Activated CD4-positive, alpha-beta memory T cell treated with anti-CD3 and anti-CD28 coated beads, Interleukin-2, amount 10 ng/mL, durations not matched to agents 7 days and 5 days (primary cell): Measurements from ENCODE around the gene HVCN1. TPM values are rescaled to one million over a fixed set of nuclear protein-coding genes. Genes with fewer than 3 reads are reported as not detected.

Experiments used
- total RNA-seq, 2 experiments: library from RNA; stranded (reverse); gene quantifications; one replicate each; pipeline ENCODE4 v1.2.3, GENCODE V29; 2021

The HVCN1 gene
- total RNA-seq, 2 experiments from 2014 or later = 11.6 to 12.9 TPM

Other genes starting within 250 kb of the HVCN1 start
- gene ARPC3, start 238.8 kb downstream of the HVCN1 start, total RNA-seq = 100 to 1,000 TPM; 460 to 466 TPM
- gene GPN3, start 220.9 kb downstream of the HVCN1 start, total RNA-seq = 10 to 100 TPM; 18.9 to 21.6 TPM
- gene FAM216A, start 220.3 kb downstream of the HVCN1 start, total RNA-seq = 10 to 100 TPM; 14.7 to 16.7 TPM
- 100 to 1,000 TPM; 129 to 137 TPM for gene VPS29, start 187.0 kb downstream of the HVCN1 start, total RNA-seq
- 1 to 10 TPM; 1.1 to 2.0 TPM for gene RAD9B, start 186.8 kb downstream of the HVCN1 start, total RNA-seq
- 10 to 100 TPM; 31.5 to 31.8 TPM for gene PPTC7, start 105.8 kb downstream of the HVCN1 start, total RNA-seq
- gene TCTN1, start 75.0 kb downstream of the HVCN1 start, total RNA-seq = 1 to 10 TPM; 2.6 to 3.4 TPM
- gene PPP1CC, start 53.8 kb upstream of the HVCN1 start, total RNA-seq = 100 to 1,000 TPM; 221 to 230 TPM
- not detected for gene CCDC63, start 157.9 kb upstream of the HVCN1 start, total RNA-seq
- gene MYL2, start 231.5 kb upstream of the HVCN1 start, total RNA-seq = not detected